Osteoblast (primary cell): ENCODE measurements around the gene MEAF6. TPM values are rescaled to one million over a fixed set of nuclear protein-coding genes. Genes with fewer than 3 reads are reported as not detected.

Source experiments
- DNase-seq: peaks from one replicate; pipeline ENCODE4 v3.0.0; 2011; ENCODE audit warnings: low spot score, mixed read lengths; ENCODE audit not compliant: insufficient read length; ENCODE audit errors: missing footprints
- H2AFZ ChIP-seq: 2 replicates; pipeline ENCODE4 v1.6.0; 2011; ENCODE audit warnings: mild to moderate bottlenecking, low read length
- H3K27ac ChIP-seq: 2 replicates; pipeline ENCODE4 v1.5.1; 2011; ENCODE audit warnings: mild to moderate bottlenecking, low read depth, low read length, moderate library complexity
- H3K27me3 ChIP-seq: 2 replicates; pipeline ENCODE4 v1.6.0; 2012; ENCODE audit warnings: mild to moderate bottlenecking, control low read depth, inconsistent platforms, low read length, moderate library complexity; ENCODE audit not compliant: insufficient read depth
- H3K36me3 ChIP-seq: 2 replicates; pipeline ENCODE4 v1.5.1; 2011; ENCODE audit warnings: mild to moderate bottlenecking, low read length, control low read depth, moderate library complexity; ENCODE audit not compliant: insufficient read depth
- H3K4me1 ChIP-seq: 2 replicates; pipeline ENCODE4 v1.5.1; 2011; ENCODE audit warnings: mild to moderate bottlenecking, low read length, control low read depth, moderate library complexity; ENCODE audit not compliant: insufficient read depth
- H3K4me2 ChIP-seq: 2 replicates; pipeline ENCODE4 v1.6.0; 2011; ENCODE audit warnings: mild to moderate bottlenecking, low read length; ENCODE audit not compliant: insufficient read depth
- H3K4me3 ChIP-seq: fragments of 200-600 bp; sonication (generic); 3 replicates; pipeline ENCODE4 v1.5.1; 2012; ENCODE audit warnings: mild to moderate bottlenecking, low read length, inconsistent platforms; ENCODE audit not compliant: insufficient read depth
- H3K79me2 ChIP-seq: 2 replicates; pipeline ENCODE4 v1.6.0; 2012; ENCODE audit warnings: mild to moderate bottlenecking, low read length, control low read depth, inconsistent platforms; ENCODE audit not compliant: insufficient read depth
- H3K9me3 ChIP-seq: 2 replicates; pipeline ENCODE4 v1.5.1; 2011; ENCODE audit warnings: low read depth, low read length, control low read depth
- H4K20me1 ChIP-seq: 2 replicates; pipeline ENCODE4 v1.6.0; 2012; ENCODE audit warnings: mild to moderate bottlenecking, low read length, control low read depth; ENCODE audit not compliant: insufficient read depth
- CTCF ChIP-seq: IDR thresholded peaks from 2 replicates; pipeline ENCODE4 v1.5.1; 2011; ENCODE audit warnings: mild to moderate bottlenecking, low read depth, low read length, moderate library complexity; ENCODE audit errors: extremely low read depth
- total RNA-seq: library from RNA; depleted of rRNA; stranded (reverse); fragments of >200 nt; gene quantifications from 2 replicates; pipeline ENCODE4 v1.2.3, GENCODE V29; 2012

MEAF6 gene
- total RNA-seq: 62.8 and 64.1 TPM in 2 replicates

GRCh38 chr1:37514350-37515184 is at the start of gene MEAF6:
TSS of gene MEAF6 (minus strand) at chr1:37514766. CDS start at chr1:37514746, 20 bp downstream.
- Histone ChIP-seq H3K36me3 (peaks cover 20% of the 10 kb centered on the region), H3K4me3 (peak within 1 kb of the TSS; percentile 91), H4K20me1 (peaks cover 12% of the 10 kb centered on the region), H2AFZ (peak within 1 kb of the TSS; percentile 100), H3K79me2 (peaks cover 32% of the 10 kb centered on the region), H3K9me3 (no peaks in the 10 kb centered on the region), H3K4me2 (peak within 1 kb of the TSS; percentile 95), H3K4me1 (peaks cover 14% of the 10 kb centered on the region), H3K27me3 (no peaks in the 10 kb centered on the region), H3K27ac (peak within 1 kb of the TSS; percentile 91)
- DNase-seq: peak; percentile 99
- peak; percentile 47 for TF ChIP-seq CTCF

- Histone ChIP-seq H3K4me1 (peaks cover 5% of the 10 kb centered on the region), H3K4me2 (no peak overlapping the region), H3K9me3 (no peaks in the 10 kb centered on the region), H3K27ac (no peak overlapping the region), H3K79me2 (no peaks in the 10 kb centered on the region), H4K20me1 (no peaks in the 10 kb centered on the region), H3K27me3 (no peaks in the 10 kb centered on the region), H3K36me3 (peaks cover 34% of the 10 kb centered on the region), H2AFZ (no peak overlapping the region), H3K4me3 (no peak overlapping the region)
- DNase-seq: no peak
- TF ChIP-seq CTCF: no peak
These were observed 48.4 kb upstream of the MEAF6 start for GRCh38 chr1:37562984-37563383.

DNA sequence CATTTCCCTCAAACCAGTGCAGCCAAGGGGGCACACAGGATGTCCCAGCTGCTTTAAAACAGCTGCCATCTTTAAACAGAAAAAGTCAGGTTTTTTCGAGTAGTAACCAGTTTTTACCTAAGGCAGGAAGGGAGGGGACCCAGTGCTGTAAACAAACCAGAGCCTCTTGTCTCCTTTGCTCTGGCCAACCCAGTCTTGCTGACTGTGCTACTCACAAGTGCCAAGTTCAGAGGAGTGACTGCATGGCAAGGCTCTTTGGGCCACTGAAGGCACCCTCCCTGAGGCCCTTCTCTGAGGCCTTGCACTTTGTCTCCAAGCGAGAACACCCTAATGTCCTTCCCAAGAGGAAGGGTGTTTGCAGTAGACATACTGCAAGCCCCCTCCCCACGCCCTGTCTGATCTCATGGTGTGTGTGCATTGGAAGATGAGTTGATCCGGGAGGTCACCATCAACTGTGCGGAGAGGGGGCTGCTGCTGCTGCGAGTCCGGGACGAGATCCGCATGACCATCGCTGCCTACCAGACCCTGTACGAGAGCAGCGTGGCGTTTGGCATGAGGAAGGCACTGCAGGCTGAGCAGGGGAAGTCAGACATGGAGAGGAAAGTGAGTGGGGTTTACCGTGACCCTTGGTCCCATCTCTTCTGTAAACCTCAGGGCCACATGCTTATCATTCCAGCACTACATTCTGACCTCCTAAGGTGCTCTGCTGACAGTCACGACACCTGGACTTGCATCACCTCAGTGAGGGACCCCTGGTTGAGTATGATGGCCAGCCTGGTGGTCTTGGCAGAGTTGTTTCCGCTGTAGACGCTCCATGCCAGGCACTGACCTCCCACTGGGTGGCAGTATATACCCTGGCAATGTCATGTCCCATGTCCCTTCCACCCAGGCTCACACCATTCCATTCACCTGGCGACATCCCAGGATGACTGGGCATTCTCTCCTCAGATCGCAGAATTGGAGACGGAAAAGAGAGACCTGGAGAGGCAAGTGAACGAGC is 46.9 kb upstream of the MEAF6 start:
- Histone ChIP-seq H3K36me3 (peaks cover 19% of the 10 kb centered on the region), H3K4me3 (no peak overlapping the region), H3K27ac (no peak overlapping the region), H2AFZ (no peak overlapping the region), H3K9me3 (no peaks in the 10 kb centered on the region), H3K4me1 (peaks cover 13% of the 10 kb centered on the region), H4K20me1 (no peaks in the 10 kb centered on the region), H3K79me2 (no peaks in the 10 kb centered on the region), H3K4me2 (no peak overlapping the region), H3K27me3 (no peaks in the 10 kb centered on the region)
- TF ChIP-seq CTCF: peak; percentile 60
- DNase-seq: peak; percentile 78
